ENCODE measurements around the gene VWF.

Gene VWF

GRCh38 chr12:5902736-5903135, 221.7 kb downstream of the VWF start:
- no peak for TF ChIP-seq CTCF (IDR thresholded peaks at IDR 0.05; ENCODE audit: low read depth, low read length)
- no peak for DNase-seq (ENCODE audit: low read depth in 2 of 2)
- H3K4me3 ChIP-seq (replicated peaks in 1 of 2; ENCODE audit: low read depth in 2 of 2, low read length in 2 of 2) = no peak overlapping the region

- TF ChIP-seq CTCF (IDR thresholded peaks at IDR 0.05; ENCODE audit: low read depth, low read length) = no peak
- DNase-seq (ENCODE audit: low read depth in 2 of 2) = no peak
Measured at GRCh38 chr12:5901416-5901815, 223.1 kb downstream of the VWF start.

GRCh38 chr12:5900533-5901205, 223.8 kb downstream of the VWF start:
- no peak overlapping the region for H3K4me3 ChIP-seq (replicated peaks in 1 of 2; ENCODE audit: low read depth in 2 of 2, low read length in 2 of 2)
- TF ChIP-seq CTCF (IDR thresholded peaks at IDR 0.05; ENCODE audit: low read depth, low read length) = no peak
- DNase-seq (ENCODE audit: low read depth in 2 of 2) = no peak

More at GRCh38 chr12:5901416-5901815, 223.1 kb downstream of the VWF start:
- no peak overlapping the region for H3K4me3 ChIP-seq (replicated peaks in 1 of 2; ENCODE audit: low read depth in 2 of 2, low read length in 2 of 2)

GRCh38 chr12:5900076-5900475, 224.4 kb downstream of the VWF start:
- no peak for TF ChIP-seq CTCF (IDR thresholded peaks at IDR 0.05; ENCODE audit: low read depth, low read length)
- no peak for DNase-seq (ENCODE audit: low read depth in 2 of 2)
- H3K4me3 ChIP-seq (replicated peaks in 1 of 2; ENCODE audit: low read depth in 2 of 2, low read length in 2 of 2) = no peak overlapping the region

GRCh38 chr12:5899675-5900074, 224.8 kb downstream of the VWF start:
- H3K4me3 ChIP-seq (replicated peaks in 1 of 2; ENCODE audit: low read depth in 2 of 2, low read length in 2 of 2) = no peak overlapping the region
- TF ChIP-seq CTCF (IDR thresholded peaks at IDR 0.05; ENCODE audit: low read depth, low read length) = no peak
- no peak for DNase-seq (ENCODE audit: low read depth in 2 of 2)

DNA sequence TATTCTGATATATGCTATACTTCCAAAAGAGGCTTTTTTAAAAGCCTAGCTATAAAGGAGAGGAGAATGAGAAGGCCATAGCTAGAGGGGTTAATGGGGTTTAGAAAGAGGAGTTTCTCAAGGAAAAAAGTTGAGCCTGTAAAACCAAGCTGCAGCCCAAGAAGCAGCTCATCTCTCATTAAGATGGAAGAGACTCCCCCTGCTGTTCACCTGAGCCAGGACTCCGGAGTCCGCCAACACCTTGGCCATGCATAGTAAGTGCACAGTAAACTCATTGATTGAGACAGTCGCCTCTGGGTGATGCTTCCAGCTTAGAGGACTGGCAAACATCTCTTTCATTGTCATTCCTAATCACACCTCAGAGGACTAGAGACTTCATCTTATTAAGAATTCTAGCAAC, 225.6 kb downstream of the VWF start:
- no peak for DNase-seq (ENCODE audit: low read depth in 2 of 2)
- no peak overlapping the region for H3K4me3 ChIP-seq (replicated peaks in 1 of 2; ENCODE audit: low read depth in 2 of 2, low read length in 2 of 2)
- TF ChIP-seq CTCF (IDR thresholded peaks at IDR 0.05; ENCODE audit: low read depth, low read length) = no peak
